ENCODE data around the gene ASCC2.
"Not testable (repeated sequence)": the region's sequence is repeated elsewhere in the genome, so short reads cannot be mapped to it uniquely, and the experiment has no call there.

The ASCC2 gene

GRCh38 chr22:29837741-29838598 is at the start of gene ASCC2:
TSS of gene ASCC2 (minus strand) at chr22:29838274. CDS start at chr22:29832325, 5,949 bp downstream.
- peak; percentile 91 to 97 for DNase-seq

- DNase-seq, result no peak
These were observed 49.3 kb upstream of the ASCC2 start for GRCh38 chr22:29887358-29887757.

- no peak for DNase-seq
These were observed 48.5 kb upstream of the ASCC2 start for GRCh38 chr22:29886596-29886995.

GRCh38 chr22:29885610-29886009 is 47.5 kb upstream of the ASCC2 start:
- DNase-seq, result no peak

- DNase-seq, result no peak
These were observed 45.7 kb upstream of the ASCC2 start for GRCh38 chr22:29883775-29884097.

- peak; percentile 67 to 91 for DNase-seq
These were observed 45.1 kb upstream of the ASCC2 start, which contains the start of gene MTMR3 for GRCh38 chr22:29883045-29883774. TSS of gene MTMR3 (plus strand) at chr22:29883174. CDS start at chr22:29971060, 87,886 bp downstream.

- no peak for DNase-seq
These were observed 44.6 kb upstream of the ASCC2 start for GRCh38 chr22:29882716-29883044.

- DNase-seq, result no peak
These were observed 41.7 kb upstream of the ASCC2 start for GRCh38 chr22:29879753-29880152.

GRCh38 chr22:29877620-29878019 is 39.5 kb upstream of the ASCC2 start:
- DNase-seq, result no peak

- peak in 1 of 2 experiments; percentile 30 for DNase-seq
These were observed 35.9 kb upstream of the ASCC2 start for GRCh38 chr22:29873943-29874342.

GRCh38 chr22:29872989-29873388 is 34.9 kb upstream of the ASCC2 start:
- no peak for DNase-seq

- no peak for DNase-seq
These were observed 34.2 kb upstream of the ASCC2 start for GRCh38 chr22:29872144-29872893.

- DNase-seq, result peak in 1 of 2 experiments; percentile 30
These were observed 33.6 kb upstream of the ASCC2 start for GRCh38 chr22:29871684-29872083.

- no peak for DNase-seq
These were observed 32.5 kb upstream of the ASCC2 start for GRCh38 chr22:29870574-29870973.

- no peak for DNase-seq
These were observed 29.8 kb upstream of the ASCC2 start for GRCh38 chr22:29867851-29868250.

- no peak for DNase-seq
These were observed 29.2 kb upstream of the ASCC2 start for GRCh38 chr22:29867260-29867659.

- DNase-seq, result not testable (repeated sequence)
These were observed 27.5 kb upstream of the ASCC2 start for GRCh38 chr22:29865572-29865971.

GRCh38 chr22:29861672-29862297 is 23.7 kb upstream of the ASCC2 start:
- DNase-seq, result no peak

GRCh38 chr22:29860006-29860766 is 22.1 kb upstream of the ASCC2 start:
- DNase-seq, result no peak

- DNase-seq, result not testable (repeated sequence)
These were observed 21.0 kb upstream of the ASCC2 start for GRCh38 chr22:29859030-29859429.

- DNase-seq, result no peak
These were observed 18.4 kb upstream of the ASCC2 start for GRCh38 chr22:29856496-29856895.

- no peak for DNase-seq
These were observed 17.6 kb upstream of the ASCC2 start for GRCh38 chr22:29855611-29856181.

Data from NCI-H526 (cell line).